ENCODE data around the gene SPATA20.

- TF ChIP-seq, protein P1, sequence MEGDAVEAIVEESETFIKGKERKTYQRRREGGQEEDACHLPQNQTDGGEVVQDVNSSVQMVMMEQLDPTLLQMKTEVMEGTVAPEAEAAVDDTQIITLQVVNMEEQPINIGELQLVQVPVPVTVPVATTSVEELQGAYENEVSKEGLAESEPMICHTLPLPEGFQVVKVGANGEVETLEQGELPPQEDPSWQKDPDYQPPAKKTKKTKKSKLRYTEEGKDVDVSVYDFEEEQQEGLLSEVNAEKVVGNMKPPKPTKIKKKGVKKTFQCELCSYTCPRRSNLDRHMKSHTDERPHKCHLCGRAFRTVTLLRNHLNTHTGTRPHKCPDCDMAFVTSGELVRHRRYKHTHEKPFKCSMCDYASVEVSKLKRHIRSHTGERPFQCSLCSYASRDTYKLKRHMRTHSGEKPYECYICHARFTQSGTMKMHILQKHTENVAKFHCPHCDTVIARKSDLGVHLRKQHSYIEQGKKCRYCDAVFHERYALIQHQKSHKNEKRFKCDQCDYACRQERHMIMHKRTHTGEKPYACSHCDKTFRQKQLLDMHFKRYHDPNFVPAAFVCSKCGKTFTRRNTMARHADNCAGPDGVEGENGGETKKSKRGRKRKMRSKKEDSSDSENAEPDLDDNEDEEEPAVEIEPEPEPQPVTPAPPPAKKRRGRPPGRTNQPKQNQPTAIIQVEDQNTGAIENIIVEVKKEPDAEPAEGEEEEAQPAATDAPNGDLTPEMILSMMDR (IDR thresholded peaks at IDR 0.05): no peak
- no peak for TF ChIP-seq POLR2A (IDR thresholded peaks at IDR 0.05)
Observed at GRCh38 chr17:50594128-50594823, 47.3 kb downstream of the SPATA20 start.
